B cell (primary cell): Measurements from ENCODE around the gene NCL. TPM values are rescaled to one million over a fixed set of nuclear protein-coding genes. Genes with fewer than 3 reads are reported as not detected.
A peak's percentile ranks its signal among the peaks of the same experiment; 100 is the strongest.

Experiments
- ATAC-seq: fragments of 200-7000 bp; cut with Tn5 transposase; one replicate; pipeline ENCODE4 v1.10.0; 2021; ENCODE audit warnings: low read depth, mild to moderate bottlenecking, moderate number of reproducible peaks, moderate library complexity
- CTCF ChIA-PET: fragments of 350-600 bp; sonication (Branson Sonifier 250); formaldehyde crosslinking; loops from one replicate; lab custom pipeline; 2021; ENCODE audit warnings: antibody characterized with exemption, inconsistent platforms; lab: Charles Lee
- POLR2A ChIA-PET: fragments of 350-600 bp; sonication (Branson Sonifier 250); formaldehyde crosslinking; loops from one replicate; lab custom pipeline; 2021; ENCODE audit warnings: antibody characterized with exemption; lab: Charles Lee
- DNase-seq: peaks from one replicate; pipeline ENCODE4 v3.0.0; 2013
- H2AFZ ChIP-seq: 2 replicates; pipeline ENCODE4 v1.6.1; 2012; ENCODE audit warnings: mild to moderate bottlenecking, low read depth, low read length; ENCODE audit not compliant: insufficient read depth, poor library complexity, severe bottlenecking
- H3K27ac ChIP-seq, 2 donors: 1 replicate in 1 of 2; 2 replicates in 1 of 2; pipeline ENCODE4 v1.5.1; 2012 to 2013; ENCODE audit warnings: low read length in 2 of 2, mild to moderate bottlenecking in 2 of 2, moderate library complexity in 1 of 2
- H3K27me3 ChIP-seq, 4 experiments: fragments of 200-600 bp in 1 of 4; sonication (generic) in 1 of 4; replicated peaks in 1 of 4; 1 replicate in 2 of 4; 2 replicates in 2 of 4; pipeline versions ENCODE4 v1.6.1 to v1.7.0; 2013 to 2016; ENCODE audit warnings: low read length in 3 of 4, mild to moderate bottlenecking in 2 of 4, mixed read lengths in 1 of 4, moderate library complexity in 1 of 4; ENCODE audit not compliant: insufficient read depth in 4 of 4, control insufficient read depth in 3 of 4; ENCODE audit errors: control extremely low read depth in 1 of 4
- H3K36me3 ChIP-seq, 2 experiments: replicated peaks in 1 of 2; 1 replicate in 1 of 2; 2 replicates in 1 of 2; pipeline versions ENCODE4 v1.6.1 to v1.7.1; 2013; ENCODE audit warnings: low read length in 1 of 2; ENCODE audit not compliant: insufficient read depth in 2 of 2, control insufficient read depth in 1 of 2; ENCODE audit errors: control extremely low read depth in 1 of 2, extremely low read depth in 1 of 2
- H3K4me1 ChIP-seq, 2 donors: fragments of 200-600 bp in 1 of 2; sonication (generic) in 1 of 2; 1 replicate in 1 of 2; 2 replicates in 1 of 2; pipeline versions ENCODE4 v1.5.1 to v1.6.1; 2013 to 2017; ENCODE audit warnings: low read length in 2 of 2; ENCODE audit not compliant: control insufficient read depth in 2 of 2, insufficient read depth in 2 of 2
- H3K4me2 ChIP-seq: replicated peaks from 2 replicates; pipeline ENCODE3; 2012; ENCODE audit warnings: mild to moderate bottlenecking, low read depth, low read length; ENCODE audit not compliant: poor library complexity, severe bottlenecking
- H3K4me3 ChIP-seq, 5 experiments: fragments of 200-600 bp in 1 of 5; sonication (generic) in 1 of 5; 1 replicate in 3 of 5; 2 replicates in 2 of 5; pipeline versions ENCODE4 v1.5.1 to v1.7.0; 2011 to 2016; ENCODE audit warnings: low read length in 4 of 5, mild to moderate bottlenecking in 4 of 5, low read depth in 2 of 5, control low read depth in 1 of 5, moderate library complexity in 1 of 5; ENCODE audit not compliant: insufficient read depth in 1 of 5; ENCODE audit errors: control extremely low read depth in 1 of 5, extremely low read depth in 1 of 5
- H3K79me2 ChIP-seq: fragments of 200-600 bp; sonication (generic); one replicate; pipeline ENCODE4 v1.6.0; 2016; ENCODE audit warnings: low read length; ENCODE audit not compliant: control insufficient read depth, insufficient read depth
- H3K9ac ChIP-seq: fragments of 200-600 bp; sonication (generic); 2 replicates; pipeline ENCODE4 v1.6.1; 2017; ENCODE audit warnings: mild to moderate bottlenecking, low read length, moderate library complexity
- H3K9me3 ChIP-seq, 3 donors: one replicate each; pipeline versions ENCODE4 v1.6.1 to v1.7.1; 2013; ENCODE audit warnings: low read length in 2 of 3; ENCODE audit not compliant: control insufficient read depth in 2 of 3, insufficient read depth in 1 of 3; ENCODE audit errors: control extremely low read depth in 1 of 3
- H4K20me1 ChIP-seq: 2 replicates; pipeline ENCODE4 v1.6.0; 2012; ENCODE audit warnings: mild to moderate bottlenecking, low read length; ENCODE audit not compliant: insufficient read depth, control insufficient read depth, poor library complexity, severe bottlenecking
- H3K27ac Mint-ChIP-seq: one replicate; pipeline ENCODE4 v1.8.0; 2021; ENCODE audit warnings: mixed read lengths
- H3K27me3 Mint-ChIP-seq: one replicate; pipeline ENCODE4 v1.8.0; 2021; ENCODE audit warnings: mixed read lengths
- H3K4me1 Mint-ChIP-seq: one replicate; pipeline ENCODE4 v1.8.0; 2021; ENCODE audit warnings: mixed read lengths
- H3K4me3 Mint-ChIP-seq: one replicate; pipeline ENCODE4 v1.8.0; 2021; ENCODE audit warnings: mixed read lengths
- H3K9me3 Mint-ChIP-seq: one replicate; pipeline ENCODE4 v1.8.0; 2022; ENCODE audit warnings: mixed read lengths; ENCODE audit not compliant: insufficient read depth
- EZH2 ChIP-seq: IDR thresholded peaks from 2 replicates; pipeline ENCODE4 v1.6.1; 2012; ENCODE audit warnings: borderline replicate concordance, low read depth, mild to moderate bottlenecking, moderate library complexity, low read length; ENCODE audit not compliant: insufficient read depth, poor library complexity, severe bottlenecking
- WGBS: methylation state at CpG from one replicate; pipeline ENCODE4 v1.1.5; 2013; ENCODE audit warnings: missing lambda C conversion rate; ENCODE audit not compliant: insufficient coverage; 5-methylcytosine and 5-hydroxymethylcytosine counted together
- intact Hi-C: fragments of 100-400 bp; cut with micrococcal nuclease; formaldehyde crosslinking; loops from one replicate; pipeline ENCODE4 v1.10.0; 2022
- polyA plus RNA-seq: library from polyadenylated mRNA; depleted of rRNA; stranded (reverse); fragments of >200 nt; gene quantifications from 2 replicates; pipeline ENCODE4 v1.2.3, GENCODE V29; 2012
- total RNA-seq, 2 donors: library from RNA; stranded (reverse); fragments of 120-200 nt in 1 of 2; gene quantifications; 1 replicate in 1 of 2; 2 replicates in 1 of 2; pipeline versions ENCODE4 v1.2.3 to v1.2.4, GENCODE V29; 2013 to 2022
- TF ChIP-seq, protein P1 (sequence below): fragments of 200-600 bp; IDR thresholded peaks from one replicate; pipeline ENCODE4 v1.8.0; 2022; ENCODE audit warnings: antibody characterized with exemption, mild to moderate bottlenecking

The NCL gene
- total and polyA plus RNA-seq, 2 donors (not counting 1 experiment from before 2014, with no cell fraction given) = 25.8 to 439 TPM

DNA sequence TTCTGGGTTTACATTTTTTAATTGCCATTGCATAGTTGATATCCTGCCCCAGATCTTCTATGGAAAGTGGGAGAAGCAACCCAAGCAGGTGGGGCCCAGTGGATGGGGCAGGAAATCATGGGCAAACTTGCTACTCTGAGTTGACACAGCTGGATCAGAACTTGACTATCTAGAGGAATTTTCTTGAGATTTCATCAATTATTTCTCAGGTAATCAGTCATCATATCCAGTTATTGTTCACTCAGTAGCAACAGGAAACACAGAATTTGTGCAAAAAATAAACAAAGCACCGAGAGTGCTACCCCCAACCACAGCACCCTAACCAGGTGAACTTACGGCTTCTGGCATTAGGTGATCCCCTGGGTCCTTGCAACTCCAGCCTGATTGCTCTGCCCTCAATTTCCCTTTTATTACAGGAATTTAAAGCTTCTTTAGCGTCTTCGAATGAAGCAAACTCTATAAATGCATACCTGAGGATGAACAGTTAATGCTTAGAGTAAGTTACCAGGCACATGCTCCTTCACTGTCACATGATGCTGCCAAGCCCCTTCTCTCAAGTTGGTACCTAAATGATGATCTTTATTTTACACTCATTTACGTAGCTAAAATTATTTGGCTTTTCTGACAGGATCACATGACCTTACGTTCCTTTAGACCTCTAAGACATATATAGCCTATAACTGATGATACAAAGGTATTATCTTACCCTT is 7.8 kb downstream of the NCL start:
- DNase-seq (no peak), ATAC-seq (no peak)
- no peak overlapping the region for H3K4me3 ChIP-seq
- ChIA-PET POLR2A (no interaction called here), CTCF (interaction anchor here (1.5 to 2.4 kb wide), 4 partner anchors 27 to 352 kb away, joined by 5 to 8 read pairs (median 6); no protein-coding TSS in a partner anchor)
- no peak overlapping the region for H3K4me3 Mint-ChIP-seq
- H3K36me3 ChIP-seq = peaks cover 12 to 91% of the 10 kb centered on the region in 2 experiments
- peaks cover 23% of the 10 kb centered on the region for H3K79me2 ChIP-seq
- H3K9ac ChIP-seq = no peak overlapping the region
- no peak overlapping the region for H2AFZ ChIP-seq
- H3K4me1 ChIP-seq = peaks cover 0 to under 1% of the 10 kb centered on the region in 2 donors
- 71% methylated on average over 1 of the region's 6 CpGs for WGBS
- H3K27ac Mint-ChIP-seq = no peak overlapping the region
- H3K27me3 Mint-ChIP-seq = no peaks in the 10 kb centered on the region
- TF ChIP-seq, protein P1, sequence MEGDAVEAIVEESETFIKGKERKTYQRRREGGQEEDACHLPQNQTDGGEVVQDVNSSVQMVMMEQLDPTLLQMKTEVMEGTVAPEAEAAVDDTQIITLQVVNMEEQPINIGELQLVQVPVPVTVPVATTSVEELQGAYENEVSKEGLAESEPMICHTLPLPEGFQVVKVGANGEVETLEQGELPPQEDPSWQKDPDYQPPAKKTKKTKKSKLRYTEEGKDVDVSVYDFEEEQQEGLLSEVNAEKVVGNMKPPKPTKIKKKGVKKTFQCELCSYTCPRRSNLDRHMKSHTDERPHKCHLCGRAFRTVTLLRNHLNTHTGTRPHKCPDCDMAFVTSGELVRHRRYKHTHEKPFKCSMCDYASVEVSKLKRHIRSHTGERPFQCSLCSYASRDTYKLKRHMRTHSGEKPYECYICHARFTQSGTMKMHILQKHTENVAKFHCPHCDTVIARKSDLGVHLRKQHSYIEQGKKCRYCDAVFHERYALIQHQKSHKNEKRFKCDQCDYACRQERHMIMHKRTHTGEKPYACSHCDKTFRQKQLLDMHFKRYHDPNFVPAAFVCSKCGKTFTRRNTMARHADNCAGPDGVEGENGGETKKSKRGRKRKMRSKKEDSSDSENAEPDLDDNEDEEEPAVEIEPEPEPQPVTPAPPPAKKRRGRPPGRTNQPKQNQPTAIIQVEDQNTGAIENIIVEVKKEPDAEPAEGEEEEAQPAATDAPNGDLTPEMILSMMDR = no peak
- no peak for TF ChIP-seq EZH2
- no peak overlapping the region for H3K27ac ChIP-seq
- no peak overlapping the region for H3K4me2 ChIP-seq
- H3K9me3 ChIP-seq = no peaks in the 10 kb centered on the region
- peaks cover 40% of the 10 kb centered on the region for H4K20me1 ChIP-seq
- intact Hi-C loops = no loop called here
- no peaks in the 10 kb centered on the region for H3K27me3 ChIP-seq
- H3K4me1 Mint-ChIP-seq = peaks cover 27% of the 10 kb centered on the region
- no peaks in the 10 kb centered on the region for H3K9me3 Mint-ChIP-seq

DNA sequence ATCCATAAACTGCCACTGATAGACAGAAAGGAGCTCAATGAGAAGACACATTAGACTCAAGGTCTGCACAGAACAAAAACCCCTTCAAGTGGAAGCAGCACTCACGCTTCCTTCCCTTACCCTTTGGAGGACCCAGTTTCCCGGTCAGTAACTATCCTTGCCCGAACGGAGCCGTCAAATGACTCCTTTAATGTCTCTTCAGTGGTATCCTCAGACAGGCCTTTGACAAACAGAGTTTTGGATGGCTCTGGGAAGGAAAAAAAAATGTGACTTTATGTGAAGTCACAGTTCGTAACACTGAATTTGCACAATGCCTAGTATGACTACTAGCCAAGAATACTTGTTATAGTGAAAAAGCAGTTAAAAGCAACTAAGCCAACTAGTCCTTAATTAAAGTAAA is 8.4 kb downstream of the NCL start:
- no peak overlapping the region for H3K4me2 ChIP-seq
- intact Hi-C loops = no loop called here
- CTCF ChIA-PET = interaction anchor here (2.4 to 3.7 kb wide), 2 partner anchors 8 to 27 kb away, joined by 8 to 14 read pairs; partner anchors contain the start of gene NCL
- no peak for DNase-seq
- no peaks in the 10 kb centered on the region for H3K9me3 ChIP-seq
- H3K4me1 ChIP-seq = no peaks in the 10 kb centered on the region
- ATAC-seq = no peak
- H3K79me2 ChIP-seq = peaks cover 20% of the 10 kb centered on the region
- H3K36me3 ChIP-seq = peaks cover 12 to 87% of the 10 kb centered on the region in 2 experiments
- H3K9ac ChIP-seq = no peak overlapping the region
- no peak overlapping the region for H3K27ac ChIP-seq
- peak overlapping the region; percentile 56 for H3K27ac Mint-ChIP-seq
- H3K9me3 Mint-ChIP-seq = no peaks in the 10 kb centered on the region
- H4K20me1 ChIP-seq = peaks cover 35% of the 10 kb centered on the region
- H3K4me3 ChIP-seq = no peak overlapping the region
- H2AFZ ChIP-seq = no peak overlapping the region
- H3K4me1 Mint-ChIP-seq = peaks cover 24% of the 10 kb centered on the region
- no peaks in the 10 kb centered on the region for H3K27me3 Mint-ChIP-seq
- H3K27me3 ChIP-seq = no peaks in the 10 kb centered on the region
- H3K4me3 Mint-ChIP-seq = no peak overlapping the region
- no peak for TF ChIP-seq EZH2
- TF ChIP-seq, protein P1 = no peak
- 96% methylated on average over 5 of the region's 6 CpGs for WGBS
- POLR2A ChIA-PET = no interaction called here
